ENCODE measurements around the gene KCNJ14. TPM values are rescaled to one million over a fixed set of nuclear protein-coding genes. Genes with fewer than 3 reads are reported as not detected.

KCNJ14 gene
- polyA plus RNA-seq, 1 of the 3 experiments (the other 2 are of a cell fraction): 1.2 TPM

- peak; percentile 12; the same call in 1 of the 2 replicates for TF ChIP-seq NRF1 (IDR thresholded peaks at IDR 0.05; ENCODE audit: low read depth, low read length)
- TF ChIP-seq, protein P1, sequence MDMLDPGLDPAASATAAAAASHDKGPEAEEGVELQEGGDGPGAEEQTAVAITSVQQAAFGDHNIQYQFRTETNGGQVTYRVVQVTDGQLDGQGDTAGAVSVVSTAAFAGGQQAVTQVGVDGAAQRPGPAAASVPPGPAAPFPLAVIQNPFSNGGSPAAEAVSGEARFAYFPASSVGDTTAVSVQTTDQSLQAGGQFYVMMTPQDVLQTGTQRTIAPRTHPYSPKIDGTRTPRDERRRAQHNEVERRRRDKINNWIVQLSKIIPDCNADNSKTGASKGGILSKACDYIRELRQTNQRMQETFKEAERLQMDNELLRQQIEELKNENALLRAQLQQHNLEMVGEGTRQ (IDR thresholded peaks at IDR 0.05; ENCODE audit: borderline replicate concordance, low read depth, low read length): no peak
- no peak for TF ChIP-seq ELF1 (IDR thresholded peaks at IDR 0.05)
- TF ChIP-seq, protein P2, sequence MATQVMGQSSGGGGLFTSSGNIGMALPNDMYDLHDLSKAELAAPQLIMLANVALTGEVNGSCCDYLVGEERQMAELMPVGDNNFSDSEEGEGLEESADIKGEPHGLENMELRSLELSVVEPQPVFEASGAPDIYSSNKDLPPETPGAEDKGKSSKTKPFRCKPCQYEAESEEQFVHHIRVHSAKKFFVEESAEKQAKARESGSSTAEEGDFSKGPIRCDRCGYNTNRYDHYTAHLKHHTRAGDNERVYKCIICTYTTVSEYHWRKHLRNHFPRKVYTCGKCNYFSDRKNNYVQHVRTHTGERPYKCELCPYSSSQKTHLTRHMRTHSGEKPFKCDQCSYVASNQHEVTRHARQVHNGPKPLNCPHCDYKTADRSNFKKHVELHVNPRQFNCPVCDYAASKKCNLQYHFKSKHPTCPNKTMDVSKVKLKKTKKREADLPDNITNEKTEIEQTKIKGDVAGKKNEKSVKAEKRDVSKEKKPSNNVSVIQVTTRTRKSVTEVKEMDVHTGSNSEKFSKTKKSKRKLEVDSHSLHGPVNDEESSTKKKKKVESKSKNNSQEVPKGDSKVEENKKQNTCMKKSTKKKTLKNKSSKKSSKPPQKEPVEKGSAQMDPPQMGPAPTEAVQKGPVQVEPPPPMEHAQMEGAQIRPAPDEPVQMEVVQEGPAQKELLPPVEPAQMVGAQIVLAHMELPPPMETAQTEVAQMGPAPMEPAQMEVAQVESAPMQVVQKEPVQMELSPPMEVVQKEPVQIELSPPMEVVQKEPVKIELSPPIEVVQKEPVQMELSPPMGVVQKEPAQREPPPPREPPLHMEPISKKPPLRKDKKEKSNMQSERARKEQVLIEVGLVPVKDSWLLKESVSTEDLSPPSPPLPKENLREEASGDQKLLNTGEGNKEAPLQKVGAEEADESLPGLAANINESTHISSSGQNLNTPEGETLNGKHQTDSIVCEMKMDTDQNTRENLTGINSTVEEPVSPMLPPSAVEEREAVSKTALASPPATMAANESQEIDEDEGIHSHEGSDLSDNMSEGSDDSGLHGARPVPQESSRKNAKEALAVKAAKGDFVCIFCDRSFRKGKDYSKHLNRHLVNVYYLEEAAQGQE (IDR thresholded peaks at IDR 0.05; ENCODE audit: low read depth, low read length): no peak
- TF ChIP-seq GATA2 (CRISPR knock-in tag; IDR thresholded peaks at IDR 0.05): no peak
- TF ChIP-seq EZH2phosphoT487 (IDR thresholded peaks at IDR 0.05; ENCODE audit: borderline replicate concordance, low read depth): no peak
- peak; percentile 68 for TF ChIP-seq RAD21 (IDR thresholded peaks at IDR 0.05; ENCODE audit: low read length)
- TF ChIP-seq USF1 (IDR thresholded peaks at IDR 0.05; ENCODE audit: borderline replicate concordance, low read depth): no peak
- TF ChIP-seq MXI1 (IDR thresholded peaks at IDR 0.05; ENCODE audit: low read depth, low read length): no peak
- TF ChIP-seq MEF2A (IDR thresholded peaks at IDR 0.05; ENCODE audit: borderline replicate concordance, low read depth): no peak
- TF ChIP-seq YY1 (IDR thresholded peaks at IDR 0.05; ENCODE audit: low read depth): no peak
- no peak for TF ChIP-seq RXRA (IDR thresholded peaks at IDR 0.05; ENCODE audit: borderline replicate concordance, low read depth)
- TF ChIP-seq NFIC (IDR thresholded peaks at IDR 0.05; ENCODE audit: borderline replicate concordance): no peak
- TF ChIP-seq CTCF (IDR thresholded peaks at IDR 0.05): peak; percentile 87
- TF ChIP-seq FOSL2 (IDR thresholded peaks at IDR 0.05; ENCODE audit: borderline replicate concordance, low read depth): no peak
- TF ChIP-seq FOXJ3 (CRISPR knock-in tag; IDR thresholded peaks at IDR 0.05): no peak
- no peak for TF ChIP-seq ZBTB33 (IDR thresholded peaks at IDR 0.05; ENCODE audit: borderline replicate concordance, low read depth)
- peak; percentile 20 for TF ChIP-seq CHD2 (IDR thresholded peaks at IDR 0.05; ENCODE audit: low read length, partially characterized antibody)
These were observed 34.3 kb downstream of the KCNJ14 start (continued) for GRCh38 chr19:48489608-48490216.

Measured in SK-N-SH (cell line).